Hematopoietic multipotent progenitor cell treated with erythropoietin and hydrocortisone succinate and interleukin-3 and kit ligand, for 8 days (in vitro differentiated cells): ENCODE results near the gene PNKP.

Experiments used
- DNase-seq: peaks from one replicate; pipeline ENCODE4 v3.0.0-alpha.2; 2015

The PNKP gene

DNA sequence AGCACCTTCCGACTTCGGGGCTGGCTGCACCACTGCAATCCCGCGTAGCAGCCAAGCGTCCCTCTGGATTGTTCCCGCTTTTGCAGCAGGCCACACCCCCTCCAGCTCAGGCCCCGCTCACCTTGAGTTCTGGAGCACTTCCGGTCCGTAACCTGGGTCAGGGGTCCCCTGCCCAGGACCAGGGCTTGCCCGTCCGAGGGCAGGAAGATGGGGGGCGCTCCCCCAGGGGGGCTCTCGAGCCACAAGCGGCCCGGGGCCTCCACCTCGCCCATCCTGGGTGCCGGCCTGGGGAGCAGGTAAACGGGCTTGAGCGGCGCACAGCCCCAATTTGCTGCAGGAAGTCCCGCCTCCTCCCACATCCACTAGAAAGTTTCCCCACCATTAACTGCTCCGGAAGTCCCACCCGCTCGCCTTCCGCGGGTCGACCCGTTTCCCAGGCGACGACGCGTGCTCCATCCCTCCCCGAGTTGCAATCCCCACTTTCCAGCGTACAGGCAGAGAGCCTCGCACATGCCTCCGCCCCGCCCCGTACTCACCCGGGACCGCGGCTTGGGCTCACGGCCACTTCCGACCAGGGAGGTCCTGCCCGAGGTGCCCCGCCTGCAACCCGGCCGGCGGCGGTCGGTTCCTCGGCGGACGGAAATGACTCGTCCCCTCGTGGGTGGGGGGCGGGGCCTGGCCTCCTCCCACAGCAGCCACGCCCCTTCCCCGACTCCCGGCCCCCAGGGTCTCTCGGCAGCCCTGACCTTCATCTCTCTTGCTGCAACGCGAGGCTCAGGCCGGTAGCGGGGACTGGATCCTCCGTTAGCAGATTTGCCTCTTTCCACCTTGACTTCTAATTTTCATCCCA is at the start of gene PNKP:
Gene PNKP, minus strand, starts transcription at position 644 of the 850 bp plus-strand sequence. Its CDS starts 372 bp downstream, at position 272.
- peak; percentile 93 for DNase-seq

DNA sequence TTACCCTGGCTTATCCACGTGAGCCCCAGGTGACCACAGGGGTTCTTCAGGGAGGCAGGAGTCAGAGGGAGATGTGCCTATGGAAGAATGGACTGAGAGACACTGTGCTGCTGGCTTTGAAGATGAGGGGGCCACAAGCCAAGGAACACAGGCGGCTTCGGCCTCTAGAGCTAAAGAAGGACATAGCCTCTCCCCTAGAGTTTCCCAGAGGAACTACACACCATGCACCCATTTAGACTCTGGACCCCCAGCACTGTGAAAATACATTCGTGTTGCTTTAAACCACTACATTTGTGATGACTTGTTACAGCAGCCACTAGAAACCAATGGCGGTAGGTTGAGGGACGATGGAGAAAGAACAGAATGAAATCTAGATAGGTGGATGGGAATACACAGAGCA is 47.9 kb upstream of the PNKP start:
- DNase-seq, result no peak

- no peak for DNase-seq
Measured at GRCh38 chr19:49913720-49914119, 46.3 kb upstream of the PNKP start.

DNA sequence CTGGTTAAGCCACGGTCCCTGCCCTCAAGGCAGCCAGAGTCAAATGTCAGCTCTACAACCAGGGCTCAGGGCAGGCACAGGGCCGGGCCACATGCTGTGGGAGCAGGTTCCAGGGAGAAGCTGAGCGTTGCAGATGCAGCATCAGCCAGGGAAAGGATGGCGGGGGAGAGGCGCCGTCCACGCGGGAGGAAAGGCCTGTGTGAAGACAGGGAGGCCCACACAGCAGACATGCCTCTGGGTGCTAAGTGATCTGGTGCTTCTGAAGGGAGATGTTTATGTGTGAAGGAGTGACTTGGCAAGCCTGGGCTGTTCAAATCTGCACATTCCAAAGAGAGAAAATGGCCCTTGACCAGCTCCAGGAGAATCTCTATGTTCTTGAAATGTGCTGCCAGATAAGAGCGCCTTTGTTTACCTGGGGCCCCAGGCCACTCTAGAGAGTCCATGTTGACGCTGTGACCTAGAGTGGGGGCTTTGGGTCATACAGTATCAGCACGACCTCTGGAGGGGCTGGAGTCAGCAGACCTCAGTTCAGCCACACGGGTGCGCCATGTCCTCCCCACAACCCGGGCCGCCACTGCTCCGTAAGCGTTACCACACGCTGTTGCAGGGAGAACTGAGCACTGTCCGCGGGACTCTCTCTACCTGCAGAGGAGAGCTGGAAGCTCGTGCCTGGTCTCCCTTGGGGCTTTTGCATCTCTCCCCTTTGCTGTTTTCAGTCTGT is 45.7 kb upstream of the PNKP start:
- no peak for DNase-seq

- DNase-seq, result no peak
Measured at GRCh38 chr19:49911381-49912145, 44.2 kb upstream of the PNKP start.

GRCh38 chr19:49910179-49910578 is 42.8 kb upstream of the PNKP start:
- no peak for DNase-seq

DNA sequence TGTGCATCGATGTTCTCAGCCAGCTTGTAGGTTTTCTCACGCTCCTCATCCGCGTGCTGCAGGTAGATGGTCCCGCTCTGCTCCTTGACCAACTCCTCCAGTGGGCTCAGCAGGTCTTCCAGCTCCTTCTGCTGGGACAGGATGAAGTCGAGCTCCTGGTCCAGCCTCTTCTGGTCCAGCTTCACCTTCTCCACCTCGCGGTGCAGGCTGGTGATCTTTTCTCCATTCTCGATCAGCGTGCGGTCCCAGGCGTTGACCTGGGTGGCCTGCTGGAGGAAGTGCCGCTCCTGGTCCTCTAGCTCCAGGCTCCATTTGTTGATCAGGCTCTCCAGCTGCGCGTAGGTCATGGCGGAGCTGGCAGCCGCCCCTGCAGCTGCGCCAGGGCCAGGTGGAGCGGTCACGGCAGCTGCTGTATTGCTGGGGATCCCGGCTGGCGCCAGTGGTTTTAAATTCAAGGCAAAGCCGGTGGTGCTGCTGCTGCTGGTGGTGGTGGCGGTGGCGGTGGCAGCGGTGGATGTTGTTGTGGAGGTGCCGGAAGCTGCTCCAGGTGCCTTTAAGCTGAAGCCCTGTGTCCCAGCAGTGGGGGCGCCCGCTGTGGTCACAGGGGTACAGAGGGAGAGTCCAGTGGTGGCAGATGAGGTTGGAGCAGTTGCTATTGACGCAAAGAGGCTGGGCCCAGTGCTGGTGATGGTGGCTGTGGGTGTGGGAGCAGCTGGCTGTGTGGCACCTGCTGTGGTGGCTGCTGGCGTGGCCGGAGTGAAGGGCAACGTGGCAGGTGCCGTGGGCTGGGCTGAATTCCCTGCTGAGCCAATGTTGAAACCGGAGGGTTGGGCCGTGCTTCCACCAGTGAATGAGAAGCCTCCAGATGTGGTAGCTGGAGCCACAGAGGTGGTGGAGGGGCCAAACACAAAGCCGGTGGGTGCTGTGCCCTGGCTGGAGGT is 41.4 kb upstream of the PNKP start:
- no peak for DNase-seq

DNA sequence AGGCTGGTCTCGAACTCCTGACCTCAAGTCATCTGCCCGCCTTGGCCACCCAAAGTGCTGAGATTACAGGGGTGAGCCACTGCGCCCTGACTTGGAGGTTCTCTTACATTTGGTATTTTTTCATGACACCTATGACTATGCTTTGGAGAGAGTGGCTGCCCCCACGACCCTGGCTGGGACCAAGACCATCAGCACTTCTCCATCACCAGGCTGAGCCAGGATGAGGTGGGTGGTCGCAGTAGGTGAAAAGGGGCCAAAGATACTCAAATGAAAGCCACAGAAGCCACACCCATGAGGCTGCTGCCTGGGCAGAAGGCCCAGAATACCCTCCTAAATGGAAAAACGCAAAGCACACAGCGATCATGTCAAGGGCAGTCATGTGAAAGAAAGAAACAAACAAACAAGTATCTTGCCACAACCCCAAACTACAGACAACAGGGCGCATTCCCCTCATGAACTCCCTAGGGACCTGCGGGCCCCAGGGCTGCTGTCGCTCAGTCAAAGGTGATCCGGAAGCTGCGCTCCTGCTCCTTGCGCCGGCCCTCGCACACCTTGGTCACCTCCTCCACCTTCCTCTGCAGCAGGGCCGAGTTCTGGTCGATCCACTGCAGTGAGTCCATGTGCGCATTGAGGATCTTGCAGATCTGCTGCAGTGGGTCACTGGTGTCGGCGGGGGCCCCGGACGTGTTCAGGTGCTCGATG is 40.5 kb upstream of the PNKP start:
- no peak for DNase-seq

DNA sequence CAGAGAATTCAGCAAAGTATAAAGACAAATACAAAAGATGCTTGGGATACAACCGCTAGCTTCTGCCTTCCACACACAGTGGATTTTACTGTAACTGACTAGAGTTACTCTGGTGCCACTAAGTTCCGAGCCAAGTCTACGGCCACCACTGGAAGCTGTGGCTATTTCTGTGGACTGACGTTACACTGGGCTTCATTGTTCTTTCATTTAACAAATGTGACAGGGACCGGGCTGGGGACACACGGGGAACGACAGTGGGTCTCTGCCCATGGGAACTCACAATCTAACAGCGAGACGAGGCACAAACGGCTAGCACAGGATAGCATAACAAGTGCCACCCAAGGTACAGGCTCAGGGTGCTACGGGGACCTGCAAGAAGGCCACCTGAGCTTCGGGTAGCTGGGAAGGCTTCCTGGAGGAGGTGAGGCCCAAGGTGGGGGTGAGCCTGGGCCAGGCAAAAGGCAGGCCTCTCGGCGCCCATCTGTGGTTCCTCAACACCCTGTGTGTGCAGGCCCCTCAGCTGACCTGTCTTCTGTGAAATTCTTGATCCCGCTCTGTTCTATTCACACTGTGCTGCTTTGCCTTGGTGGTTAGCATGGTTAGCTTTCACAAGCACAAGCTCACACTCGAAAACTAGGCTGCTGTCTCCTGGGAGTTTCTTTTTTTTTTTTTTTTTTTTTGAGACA is 39.6 kb upstream of the PNKP start:
- no peak for DNase-seq

DNA sequence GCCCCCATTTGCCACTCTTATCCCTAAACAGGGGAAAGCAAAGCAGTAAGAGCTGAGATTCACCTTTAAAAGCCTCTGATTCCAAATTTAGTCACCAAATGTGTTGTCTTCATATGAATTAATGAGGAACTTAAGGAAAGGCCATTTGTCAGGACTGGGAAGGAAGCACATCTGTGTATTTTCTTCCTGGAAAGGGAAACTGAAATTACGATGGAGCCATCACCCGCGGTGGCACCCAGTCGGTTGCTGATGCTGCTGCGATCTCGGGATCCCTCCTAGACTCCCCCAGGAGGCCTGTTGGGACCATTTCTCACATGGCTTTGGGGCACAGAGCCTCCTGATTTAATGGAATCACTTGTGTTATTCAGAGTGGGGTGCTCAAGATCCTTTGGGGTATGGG is 36.8 kb upstream of the PNKP start:
- no peak for DNase-seq

- no peak for DNase-seq
Measured at GRCh38 chr19:49896863-49897621, 29.7 kb upstream of the PNKP start, which contains the start of gene IL4I1. IL4I1 (minus strand) TSS chr19:49896887; CDS start chr19:49896160, 727 bp downstream.

DNA sequence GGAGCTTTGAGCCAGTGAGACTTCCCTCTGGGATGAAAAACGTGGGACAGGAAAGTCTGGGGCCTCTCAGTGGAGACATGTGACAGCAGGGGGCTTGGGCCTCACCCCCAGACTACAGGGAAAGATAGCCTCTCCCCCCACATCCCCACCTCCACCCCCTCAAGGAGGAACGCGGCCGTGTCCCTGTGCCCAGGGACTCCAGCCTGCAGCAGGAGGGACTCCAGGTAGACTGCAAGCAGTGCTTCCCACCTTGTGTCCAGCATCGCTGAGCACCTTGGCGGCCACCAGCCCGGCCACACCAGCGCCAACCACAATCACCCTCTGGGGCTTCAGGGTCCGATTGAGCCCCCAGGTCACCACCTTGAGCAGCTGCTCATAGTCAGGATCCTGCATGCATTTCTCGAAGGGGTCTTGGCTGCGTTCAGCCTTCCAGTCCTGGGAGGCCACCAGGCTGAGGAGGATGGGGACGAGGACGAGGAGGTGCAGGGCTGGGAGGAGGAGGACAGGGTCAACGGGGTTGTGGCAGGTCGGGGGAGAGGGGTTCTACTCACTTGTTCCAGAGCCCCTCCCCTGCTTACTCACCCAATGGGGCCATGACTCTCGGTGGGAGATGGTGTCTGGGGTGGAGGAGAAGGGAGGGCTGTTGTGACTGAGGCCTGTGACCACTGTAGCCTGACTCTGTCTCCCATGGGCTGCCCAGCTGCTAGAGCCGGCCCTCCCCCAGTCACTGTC is 28.4 kb upstream of the PNKP start:
- no peak for DNase-seq

DNA sequence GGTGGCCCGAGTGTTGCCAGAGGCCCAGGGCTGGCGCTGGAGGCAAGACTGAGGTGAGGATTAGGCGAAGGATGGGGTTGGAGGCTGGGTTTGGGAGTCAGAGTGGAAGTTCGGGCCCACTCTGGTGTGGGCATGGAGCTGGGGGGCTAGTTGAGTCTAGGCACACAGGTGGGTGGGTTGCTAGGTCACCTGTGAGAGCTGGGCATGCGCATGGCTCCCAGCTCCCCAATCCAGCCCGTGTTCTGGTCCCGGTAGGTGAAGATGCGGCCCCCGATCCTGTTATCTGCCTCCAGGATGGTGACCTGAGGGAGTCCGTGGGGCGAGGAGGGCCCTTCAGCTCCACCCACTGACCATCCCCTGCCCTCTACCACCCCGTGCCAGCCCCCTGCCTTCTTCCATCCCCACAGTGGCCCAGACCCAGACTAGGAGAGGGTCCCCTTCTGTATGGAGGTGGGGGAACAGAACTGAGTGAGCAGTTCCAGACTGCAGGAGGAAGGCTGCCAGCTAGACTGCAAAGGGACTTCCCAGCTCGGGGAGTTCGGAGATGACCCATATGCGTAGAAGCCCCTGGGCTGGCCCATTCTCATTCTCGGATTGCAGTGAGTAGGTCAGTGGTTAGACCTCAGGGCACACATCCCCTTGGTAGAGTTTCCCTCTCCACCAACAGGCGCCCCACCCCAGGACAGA is 27.6 kb upstream of the PNKP start:
- no peak for DNase-seq

DNA sequence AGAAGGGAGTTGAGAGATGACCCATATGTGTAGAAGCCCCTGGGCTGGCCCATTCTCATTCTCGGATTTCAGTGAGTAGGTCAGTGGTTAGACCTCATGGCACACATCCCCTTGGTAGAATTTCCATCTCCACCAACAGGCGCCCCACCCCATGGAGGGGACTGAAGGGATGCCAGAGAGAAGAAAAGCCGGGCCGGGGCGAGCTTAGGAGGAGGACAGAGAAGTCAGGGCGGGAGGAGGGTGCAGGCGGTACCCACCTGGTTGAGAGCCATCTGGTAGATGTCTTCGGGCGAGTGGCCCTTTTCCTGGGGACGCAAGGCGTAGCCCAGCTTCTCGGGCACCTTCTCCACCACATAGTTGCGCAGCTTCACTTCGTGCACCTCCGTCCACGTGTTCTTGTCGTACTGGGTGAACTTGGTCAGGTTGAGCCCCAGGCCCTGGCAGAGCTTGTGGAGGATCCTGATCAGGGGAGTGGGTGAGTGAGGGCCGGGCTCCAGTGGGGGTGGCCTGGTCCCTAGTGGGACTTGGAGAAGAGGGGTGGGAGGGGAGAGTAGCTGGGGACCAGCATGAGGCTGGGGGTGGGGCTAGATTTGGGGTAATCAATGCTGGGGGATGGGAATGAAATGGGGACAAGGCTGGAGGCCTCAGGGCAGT is 26.8 kb upstream of the PNKP start:
- DNase-seq, result no peak

GRCh38 chr19:49892716-49893115 is 25.3 kb upstream of the PNKP start:
- DNase-seq, result no peak

GRCh38 chr19:49891393-49891792 is 24.0 kb upstream of the PNKP start:
- no peak for DNase-seq

- no peak for DNase-seq
Measured at GRCh38 chr19:49890349-49891311, 23.3 kb upstream of the PNKP start.
